ENCODE measurements around the gene OR2B3. TPM values are rescaled to one million over a fixed set of nuclear protein-coding genes. Genes with fewer than 3 reads are reported as not detected.

OR2B3 gene
- total RNA-seq, 4 donors from 2014 or later, result not detected

DNA sequence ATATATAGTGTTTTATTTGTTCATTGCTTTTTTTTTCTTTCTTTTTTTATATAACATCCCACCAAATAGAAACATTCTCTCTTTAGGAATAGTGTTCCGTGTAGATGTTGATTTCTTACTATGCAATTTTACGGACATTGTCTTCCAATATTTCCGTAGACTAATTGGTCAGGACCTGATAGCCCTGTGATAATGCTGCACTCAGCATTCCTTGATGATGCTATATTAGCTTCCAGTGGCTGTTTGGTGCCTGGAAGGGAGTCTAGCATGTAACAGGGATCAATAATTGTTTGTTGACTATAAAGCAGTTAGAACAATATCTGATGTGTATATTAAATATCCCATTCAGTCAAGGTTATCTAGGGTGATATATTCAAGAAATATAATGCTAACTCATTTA, 35.4 kb downstream of the OR2B3 start:
- Histone ChIP-seq H3K9me3 (peaks cover 0 to 3% (median 0%) of the 10 kb centered on the region in 3 donors), H3K36me3 (no peaks in the 10 kb centered on the region), H3K27me3 (no peaks in the 10 kb centered on the region), H3K4me3 (no peak overlapping the region), H3K4me1 (no peaks in the 10 kb centered on the region), H3K27ac (no peak overlapping the region)
- TF ChIP-seq, protein P1, sequence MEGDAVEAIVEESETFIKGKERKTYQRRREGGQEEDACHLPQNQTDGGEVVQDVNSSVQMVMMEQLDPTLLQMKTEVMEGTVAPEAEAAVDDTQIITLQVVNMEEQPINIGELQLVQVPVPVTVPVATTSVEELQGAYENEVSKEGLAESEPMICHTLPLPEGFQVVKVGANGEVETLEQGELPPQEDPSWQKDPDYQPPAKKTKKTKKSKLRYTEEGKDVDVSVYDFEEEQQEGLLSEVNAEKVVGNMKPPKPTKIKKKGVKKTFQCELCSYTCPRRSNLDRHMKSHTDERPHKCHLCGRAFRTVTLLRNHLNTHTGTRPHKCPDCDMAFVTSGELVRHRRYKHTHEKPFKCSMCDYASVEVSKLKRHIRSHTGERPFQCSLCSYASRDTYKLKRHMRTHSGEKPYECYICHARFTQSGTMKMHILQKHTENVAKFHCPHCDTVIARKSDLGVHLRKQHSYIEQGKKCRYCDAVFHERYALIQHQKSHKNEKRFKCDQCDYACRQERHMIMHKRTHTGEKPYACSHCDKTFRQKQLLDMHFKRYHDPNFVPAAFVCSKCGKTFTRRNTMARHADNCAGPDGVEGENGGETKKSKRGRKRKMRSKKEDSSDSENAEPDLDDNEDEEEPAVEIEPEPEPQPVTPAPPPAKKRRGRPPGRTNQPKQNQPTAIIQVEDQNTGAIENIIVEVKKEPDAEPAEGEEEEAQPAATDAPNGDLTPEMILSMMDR (IDR thresholded peaks at IDR 0.05 in 4 of 5, conservative IDR thresholded peaks at IDR 0.05 in 1 of 5), result no peak
- TF ChIP-seq POLR2A (IDR thresholded peaks at IDR 0.05), result no peak
- DNase-seq (no peak), ATAC-seq (no peak)
- in situ Hi-C loops (cut with MboI; ENCODE audit: low sequenced_read_pairs in 4 of 4), result no loop called here
- intact Hi-C loops (cut with DNase I; ENCODE audit: low total_unique reads), result no loop called here

DNA sequence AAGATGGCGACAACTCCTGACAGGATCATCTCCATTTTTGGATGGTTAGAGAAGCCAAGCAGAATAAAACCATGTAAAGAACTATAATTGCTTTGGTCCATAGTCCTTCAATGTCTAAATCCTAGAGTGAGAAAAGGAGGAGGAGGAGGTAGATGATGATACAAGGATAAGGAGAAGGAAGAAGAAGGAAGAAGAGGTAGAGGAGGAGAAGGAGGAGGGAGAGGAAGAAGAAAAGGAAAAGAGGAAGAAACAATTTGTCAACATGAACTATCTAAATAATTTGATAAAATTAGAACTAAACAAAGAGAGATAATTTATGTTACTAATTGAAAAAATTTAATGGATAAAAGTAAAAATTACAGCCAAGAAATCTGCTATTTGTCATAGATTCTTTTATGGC, 42.0 kb downstream of the OR2B3 start, which contains the start of gene OR2W1:
Gene OR2W1 (minus strand): TSS at position 101 of the 400 bp plus-strand sequence. CDS start 0 bp downstream, at position 101.
- Histone ChIP-seq H3K27ac (no peak within 1 kb of the TSS), H3K4me1 (no peaks in the 10 kb centered on the region), H3K36me3 (no peaks in the 10 kb centered on the region), H3K9me3 (peaks cover 0 to 3% (median 0%) of the 10 kb centered on the region in 3 donors), H3K27me3 (no peaks in the 10 kb centered on the region), H3K4me3 (no peak within 1 kb of the TSS)
- ATAC-seq (no peak), DNase-seq (no peak)
- in situ Hi-C loops (cut with MboI; ENCODE audit: low sequenced_read_pairs in 4 of 4), result no loop called here
- intact Hi-C loops (cut with DNase I; ENCODE audit: low total_unique reads), result no loop called here
- TF ChIP-seq, protein P1 (IDR thresholded peaks at IDR 0.05 in 4 of 5, conservative IDR thresholded peaks at IDR 0.05 in 1 of 5), result no peak
- TF ChIP-seq POLR2A (IDR thresholded peaks at IDR 0.05), result no peak

Other genes starting within 250 kb of the OR2B3 start
- gene TRIM27, start 163.3 kb downstream of the OR2B3 start, total RNA-seq, result 10 to 100 TPM; 33.6 to 45.1 (median 36.1) TPM
- gene ZNF311, start 82.0 kb downstream of the OR2B3 start, total RNA-seq, result under 1 TPM in 1 of 4 donors, not detected in 3; 0.11 TPM
- gene OR2W1, start 42.1 kb downstream of the OR2B3 start, total RNA-seq, result not detected
- not detected for gene OR2J1, start 12.2 kb upstream of the OR2B3 start, total RNA-seq
- not detected for gene OR2J3, start 20.7 kb upstream of the OR2B3 start, total RNA-seq
- gene OR2J2, start 83.6 kb upstream of the OR2B3 start, total RNA-seq, result not detected
- gene OR14J1, start 214.4 kb upstream of the OR2B3 start, total RNA-seq, result not detected

All from gastrocnemius medialis (tissue), 4 donors.